Stimulated activated CD4-positive, alpha-beta T cell treated with anti-CD3 and anti-CD28 coated beads, Interleukin-12 subunit alpha, Interleukin-12 subunit beta, amount 100 ng/mL, for 48 hours (primary cell): ENCODE measurements around the gene ARHGAP33.

Source experiments
- DNase-seq, 3 donors: peaks; one replicate each; pipeline ENCODE4 v3.0.0-alpha.2; 2020; ENCODE audit warnings: low read depth in 2 of 3, low spot score in 1 of 3

ARHGAP33 gene

GRCh38 chr19:35740423-35741202 is 34.8 kb upstream of the ARHGAP33 start:
- DNase-seq = peak; percentile 92 to 94 (median 93)

GRCh38 chr19:35741203-35741515 is 34.2 kb upstream of the ARHGAP33 start:
- no peak for DNase-seq

GRCh38 chr19:35742121-35742724 is 33.1 kb upstream of the ARHGAP33 start, which contains the start of gene IGFLR1:
Gene IGFLR1 (minus strand): TSS chr19:35742452. CDS start chr19:35741180, 1,272 bp downstream.
- peak; percentile 59 to 79 (median 65) for DNase-seq

- DNase-seq = no peak
Measured at GRCh38 chr19:35743640-35744429, 31.5 kb upstream of the ARHGAP33 start.

GRCh38 chr19:35744430-35745327 is 30.7 kb upstream of the ARHGAP33 start:
- DNase-seq = peak; percentile 90

- peak; percentile 90 to 93 (median 90) for DNase-seq
Measured at GRCh38 chr19:35745328-35746086, 29.9 kb upstream of the ARHGAP33 start, which contains the start of the genes PSENEN and U2AF1L4. Gene PSENEN (plus strand): TSS chr19:35745651. CDS start chr19:35745931, 280 bp downstream. Gene U2AF1L4 (minus strand): TSS chr19:35745418. CDS start chr19:35745391, 27 bp downstream.

GRCh38 chr19:35746087-35746462 is 29.3 kb upstream of the ARHGAP33 start:
- no peak for DNase-seq

- DNase-seq = no peak
Measured at GRCh38 chr19:35746531-35746930, 28.8 kb upstream of the ARHGAP33 start.

- peak; percentile 97 to 99 (median 98) for DNase-seq
Measured at GRCh38 chr19:35748106-35749020, 27.0 kb upstream of the ARHGAP33 start, which contains the start of gene LIN37. Gene LIN37 (plus strand): TSS chr19:35748576. CDS start chr19:35748725, 149 bp downstream.

GRCh38 chr19:35750167-35750566 is 25.2 kb upstream of the ARHGAP33 start:
- no peak for DNase-seq

GRCh38 chr19:35751839-35752745 is 23.3 kb upstream of the ARHGAP33 start:
- no peak for DNase-seq

GRCh38 chr19:35752746-35753350 is 22.5 kb upstream of the ARHGAP33 start:
- no peak for DNase-seq

GRCh38 chr19:35753634-35754369 is 21.6 kb upstream of the ARHGAP33 start:
- no peak for DNase-seq

GRCh38 chr19:35754370-35755130 is 20.8 kb upstream of the ARHGAP33 start:
- no peak for DNase-seq

GRCh38 chr19:35755131-35755549 is 20.2 kb upstream of the ARHGAP33 start:
- no peak for DNase-seq
